ENCODE measurements around the gene CRB3.

Gene CRB3

DNA sequence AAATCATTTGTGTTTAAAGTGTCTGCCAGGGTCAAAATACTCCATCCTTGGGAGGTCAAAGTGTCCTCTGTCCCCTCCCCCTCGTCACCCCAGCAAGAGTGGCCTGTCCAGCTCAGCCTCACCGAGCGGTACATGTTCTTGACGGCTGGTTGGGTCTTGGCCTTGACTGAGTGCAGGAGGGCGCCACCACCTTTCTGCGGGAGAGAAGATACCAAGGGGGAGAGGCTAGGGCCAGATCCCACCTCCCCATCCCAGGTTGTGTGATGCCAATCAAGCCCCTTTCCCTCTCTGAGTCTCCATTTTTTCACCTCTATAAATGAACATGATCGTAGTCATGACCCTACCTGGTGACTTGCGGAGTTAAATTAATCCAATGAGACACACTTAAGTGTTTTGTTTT is 6.1 kb downstream of the CRB3 start:
- H3K4me3 ChIP-seq (ENCODE audit: low read depth, low read length) = no peak overlapping the region
- peaks cover 18% of the 10 kb centered on the region for H3K27me3 ChIP-seq (ENCODE audit: control insufficient read depth, insufficient read depth, low read length)
- peaks cover 11% of the 10 kb centered on the region; the same call in 1 of the 2 replicates for H3K4me1 ChIP-seq (ENCODE audit: control insufficient read depth, insufficient read depth, low read length)
- no peak overlapping the region for H3K27ac ChIP-seq (ENCODE audit: low read depth, low read length)
- no peak overlapping the region for H3K9ac ChIP-seq (ENCODE audit: low read length)
- H3K36me3 ChIP-seq (ENCODE audit: control insufficient read depth, insufficient read depth, low read length) = peaks cover 8% of the 10 kb centered on the region
- no peaks in the 10 kb centered on the region for H3K9me3 ChIP-seq (ENCODE audit: control insufficient read depth, insufficient read depth, low read depth, low read length)

GRCh38 chr19:6471076-6471475 is 7.0 kb downstream of the CRB3 start:
- peaks cover 20% of the 10 kb centered on the region for H3K27me3 ChIP-seq (ENCODE audit: control insufficient read depth, insufficient read depth, low read length)
- H3K9me3 ChIP-seq (ENCODE audit: control insufficient read depth, insufficient read depth, low read depth, low read length) = no peaks in the 10 kb centered on the region
- no peak overlapping the region for H3K9ac ChIP-seq (ENCODE audit: low read length)
- H3K27ac ChIP-seq (ENCODE audit: low read depth, low read length) = no peak overlapping the region
- H3K36me3 ChIP-seq (ENCODE audit: control insufficient read depth, insufficient read depth, low read length) = peaks cover 8% of the 10 kb centered on the region
- no peak overlapping the region for H3K4me3 ChIP-seq (ENCODE audit: low read depth, low read length)
- peaks cover 14% of the 10 kb centered on the region; the same call in 1 of the 2 replicates for H3K4me1 ChIP-seq (ENCODE audit: control insufficient read depth, insufficient read depth, low read length)

DNA sequence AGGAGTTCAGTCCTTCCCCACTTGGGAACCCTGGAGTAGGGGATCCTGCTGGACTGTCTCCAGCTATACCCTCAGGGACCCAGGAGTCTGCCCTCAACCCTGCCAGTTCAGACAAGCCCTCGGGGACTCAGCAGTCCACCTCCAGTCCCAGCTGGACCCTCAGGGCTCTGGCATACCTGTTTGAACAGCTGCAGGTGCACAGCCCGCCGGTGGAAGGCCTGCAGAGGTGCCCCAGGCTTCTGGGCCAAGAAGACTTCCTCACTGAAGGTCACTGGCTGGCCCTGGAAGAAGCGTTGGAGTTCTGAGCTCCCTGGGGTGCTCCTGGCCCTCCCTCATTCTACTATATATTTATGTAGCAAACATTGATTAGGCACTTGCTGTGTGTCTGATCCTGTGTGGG is 8.6 kb downstream of the CRB3 start:
- Histone ChIP-seq H3K4me3 (ENCODE audit: low read depth, low read length) (no peak overlapping the region), H3K9ac (ENCODE audit: low read length) (no peak overlapping the region), H3K27me3 (ENCODE audit: control insufficient read depth, insufficient read depth, low read length) (peaks cover 20% of the 10 kb centered on the region), H3K9me3 (ENCODE audit: control insufficient read depth, insufficient read depth, low read depth, low read length) (no peaks in the 10 kb centered on the region), H3K27ac (ENCODE audit: low read depth, low read length) (no peak overlapping the region), H3K36me3 (ENCODE audit: control insufficient read depth, insufficient read depth, low read length) (peaks cover 2% of the 10 kb centered on the region; the same call in 1 of the 2 replicates), H3K4me1 (ENCODE audit: control insufficient read depth, insufficient read depth, low read length) (peaks cover 16% of the 10 kb centered on the region; the same call in 1 of the 2 replicates)

GRCh38 chr19:6473647-6474046 is 9.6 kb downstream of the CRB3 start:
- H3K27ac ChIP-seq (ENCODE audit: low read depth, low read length) = no peak overlapping the region
- peaks cover 18% of the 10 kb centered on the region for H3K27me3 ChIP-seq (ENCODE audit: control insufficient read depth, insufficient read depth, low read length)

DNA sequence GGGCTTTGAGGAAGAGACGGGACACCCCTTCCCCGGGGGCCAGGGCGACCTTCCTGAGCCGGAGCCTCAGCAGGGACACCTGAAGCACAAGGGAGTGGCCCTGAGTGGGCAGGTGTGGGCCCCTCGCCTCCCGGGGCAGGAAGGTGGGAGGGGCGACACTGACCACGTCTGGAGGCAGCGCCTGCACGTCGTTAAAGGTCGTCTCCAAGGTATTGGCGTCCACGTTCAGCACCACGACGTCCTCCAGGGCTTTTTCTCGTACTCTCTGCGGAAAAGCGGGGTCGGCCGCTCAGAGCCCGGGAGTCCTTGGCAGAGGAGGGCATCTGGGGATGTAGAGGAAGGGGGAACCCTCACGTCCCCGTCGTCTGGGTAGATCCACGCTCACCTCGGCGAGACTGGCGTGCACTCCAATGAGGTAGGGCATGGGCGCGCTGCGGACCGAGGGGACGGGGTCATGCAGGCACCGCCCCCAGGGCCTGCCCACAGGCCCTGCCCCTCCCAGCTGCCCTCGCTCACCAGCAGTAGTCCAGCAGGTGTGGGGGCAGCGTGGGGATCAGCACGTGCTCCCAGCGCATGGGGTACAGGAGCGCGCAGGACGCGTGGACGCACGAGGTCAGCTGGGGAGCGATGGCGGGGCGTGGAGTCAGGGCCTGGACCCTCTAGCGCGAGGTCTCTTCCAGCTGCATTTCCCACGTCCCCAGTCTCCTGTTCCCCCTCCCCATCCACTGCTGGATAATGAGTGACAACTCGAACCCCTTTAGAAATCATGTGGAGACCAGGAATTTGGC is 11.4 kb downstream of the CRB3 start:
- no peaks in the 10 kb centered on the region for H3K36me3 ChIP-seq (ENCODE audit: control insufficient read depth, insufficient read depth, low read length)
- peaks cover 21% of the 10 kb centered on the region; the same call in 1 of the 2 replicates for H3K4me1 ChIP-seq (ENCODE audit: control insufficient read depth, insufficient read depth, low read length)
- no peaks in the 10 kb centered on the region for H3K9me3 ChIP-seq (ENCODE audit: control insufficient read depth, insufficient read depth, low read depth, low read length)
- H3K4me3 ChIP-seq (ENCODE audit: low read depth, low read length) = peak overlapping the region; percentile 77
- peaks cover 18% of the 10 kb centered on the region for H3K27me3 ChIP-seq (ENCODE audit: control insufficient read depth, insufficient read depth, low read length)
- H3K9ac ChIP-seq (ENCODE audit: low read length) = peak overlapping the region; percentile 11
- H3K27ac ChIP-seq (ENCODE audit: low read depth, low read length) = no peak overlapping the region

More at GRCh38 chr19:6473647-6474046, 9.6 kb downstream of the CRB3 start:
- H3K4me3 ChIP-seq (ENCODE audit: low read depth, low read length) = no peak overlapping the region
- no peak overlapping the region for H3K9ac ChIP-seq (ENCODE audit: low read length)
- no peaks in the 10 kb centered on the region for H3K9me3 ChIP-seq (ENCODE audit: control insufficient read depth, insufficient read depth, low read depth, low read length)
- peaks cover 12% of the 10 kb centered on the region; the same call in 1 of the 2 replicates for H3K4me1 ChIP-seq (ENCODE audit: control insufficient read depth, insufficient read depth, low read length)
- H3K36me3 ChIP-seq (ENCODE audit: control insufficient read depth, insufficient read depth, low read length) = no peaks in the 10 kb centered on the region

DNA sequence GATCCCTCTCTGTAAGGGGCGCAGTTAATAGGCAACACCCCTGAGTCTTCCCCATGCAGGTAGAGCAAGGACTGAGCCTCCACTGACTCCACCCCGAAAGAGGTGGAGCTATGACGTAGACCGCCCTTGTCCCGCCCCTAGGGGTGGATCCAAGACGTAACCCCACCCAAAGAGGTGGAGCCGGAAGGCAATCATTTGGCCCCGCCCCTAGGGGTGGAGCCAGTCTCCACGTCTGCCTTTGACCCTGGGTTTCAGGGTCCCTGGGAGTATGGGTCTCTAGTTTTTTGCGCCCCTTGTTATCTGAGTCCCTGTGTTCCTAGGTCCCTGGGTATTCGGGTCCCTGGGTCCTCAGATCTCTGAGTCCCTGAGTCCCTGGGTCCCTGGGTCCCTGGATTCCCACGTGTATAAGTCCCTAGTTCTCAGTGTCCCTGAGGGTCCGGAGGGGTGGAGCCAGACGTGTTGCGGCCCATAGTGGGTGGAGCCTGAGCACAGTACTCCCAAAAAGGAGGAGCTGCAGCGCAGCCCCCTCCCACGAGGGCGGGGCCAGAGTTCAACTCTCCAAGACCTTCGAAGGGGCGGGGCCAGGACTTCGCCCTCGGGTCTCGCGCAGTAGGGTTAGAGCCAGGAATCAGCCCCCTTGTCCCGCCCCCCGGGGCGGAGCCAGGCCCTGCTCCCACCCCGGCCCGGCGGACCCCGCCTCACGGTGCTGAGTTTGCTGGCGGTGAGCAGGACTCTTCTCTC is 12.3 kb downstream of the CRB3 start:
- peak overlapping the region; percentile 77 for H3K4me3 ChIP-seq (ENCODE audit: low read depth, low read length)
- no peak overlapping the region for H3K27ac ChIP-seq (ENCODE audit: low read depth, low read length)
- peak overlapping the region; percentile 11 for H3K9ac ChIP-seq (ENCODE audit: low read length)

DNA sequence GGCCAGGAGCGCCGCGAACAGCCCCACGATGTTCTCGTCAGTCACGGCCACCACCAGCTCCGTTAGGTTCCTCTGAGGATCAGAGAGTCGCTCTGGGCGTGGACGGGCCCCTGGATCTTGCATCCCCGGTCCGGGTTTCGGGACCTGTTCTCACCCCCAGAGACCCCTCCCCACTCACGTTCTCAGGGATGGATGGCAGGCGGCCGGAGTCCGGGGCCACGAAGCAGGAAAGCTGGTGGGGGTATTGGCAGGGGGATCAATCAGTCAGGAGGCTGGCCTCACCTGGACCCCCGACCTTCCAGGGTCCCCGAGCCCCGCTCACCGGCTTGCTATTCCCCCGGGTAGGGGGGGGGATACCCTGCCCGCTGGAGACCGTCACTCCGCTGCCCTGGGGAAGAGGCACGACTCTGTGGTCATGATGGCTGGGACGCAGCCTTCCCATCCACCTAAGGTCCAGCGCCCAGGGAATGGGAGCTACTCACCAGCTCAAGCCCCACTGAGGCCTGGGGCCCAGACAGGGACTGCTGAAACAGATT is 12.9 kb downstream of the CRB3 start:
- Histone ChIP-seq H3K36me3 (ENCODE audit: control insufficient read depth, insufficient read depth, low read length) (no peaks in the 10 kb centered on the region), H3K9me3 (ENCODE audit: control insufficient read depth, insufficient read depth, low read depth, low read length) (no peaks in the 10 kb centered on the region), H3K4me3 (ENCODE audit: low read depth, low read length) (peak overlapping the region; percentile 69), H3K27me3 (ENCODE audit: control insufficient read depth, insufficient read depth, low read length) (peaks cover 18% of the 10 kb centered on the region), H3K9ac (ENCODE audit: low read length) (no peak overlapping the region), H3K4me1 (ENCODE audit: control insufficient read depth, insufficient read depth, low read length) (peaks cover 24% of the 10 kb centered on the region), H3K27ac (ENCODE audit: low read depth, low read length) (no peak overlapping the region)

More for the DNA sequence above, 12.3 kb downstream of the CRB3 start:
- Histone ChIP-seq H3K27me3 (ENCODE audit: control insufficient read depth, insufficient read depth, low read length) (peaks cover 18% of the 10 kb centered on the region), H3K36me3 (ENCODE audit: control insufficient read depth, insufficient read depth, low read length) (no peaks in the 10 kb centered on the region), H3K9me3 (ENCODE audit: control insufficient read depth, insufficient read depth, low read depth, low read length) (no peaks in the 10 kb centered on the region), H3K4me1 (ENCODE audit: control insufficient read depth, insufficient read depth, low read length) (peaks cover 20% of the 10 kb centered on the region)

DNA sequence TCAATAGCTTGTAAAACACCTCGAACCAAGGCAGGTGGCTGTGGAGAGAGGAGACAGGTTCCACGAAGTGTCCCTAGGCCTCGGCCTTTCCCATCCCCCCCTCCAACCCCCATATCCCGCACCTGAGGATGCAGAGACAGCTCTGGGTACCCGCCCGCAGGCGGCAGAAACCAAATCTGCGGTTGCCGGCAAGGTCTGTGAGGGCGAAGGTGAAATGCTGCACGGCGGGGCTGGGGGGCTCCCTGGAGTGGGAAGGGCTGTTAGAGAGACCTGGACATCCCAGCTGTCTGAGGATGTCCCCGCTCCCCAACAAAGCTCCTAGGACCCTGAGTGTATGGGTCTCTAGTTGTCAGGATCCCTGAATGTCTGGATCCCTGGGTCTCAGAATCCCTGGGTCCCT is 14.7 kb downstream of the CRB3 start:
- Histone ChIP-seq H3K4me1 (ENCODE audit: control insufficient read depth, insufficient read depth, low read length) (peaks cover 24% of the 10 kb centered on the region), H3K36me3 (ENCODE audit: control insufficient read depth, insufficient read depth, low read length) (no peaks in the 10 kb centered on the region), H3K9ac (ENCODE audit: low read length) (no peak overlapping the region), H3K4me3 (ENCODE audit: low read depth, low read length) (no peak overlapping the region), H3K27ac (ENCODE audit: low read depth, low read length) (no peak overlapping the region), H3K9me3 (ENCODE audit: control insufficient read depth, insufficient read depth, low read depth, low read length) (no peaks in the 10 kb centered on the region), H3K27me3 (ENCODE audit: control insufficient read depth, insufficient read depth, low read length) (peaks cover 18% of the 10 kb centered on the region)

GRCh38 chr19:6479836-6480398 is 15.8 kb downstream of the CRB3 start:
- no peak overlapping the region for H3K9ac ChIP-seq (ENCODE audit: low read length)
- no peak overlapping the region for H3K4me3 ChIP-seq (ENCODE audit: low read depth, low read length)

DNA sequence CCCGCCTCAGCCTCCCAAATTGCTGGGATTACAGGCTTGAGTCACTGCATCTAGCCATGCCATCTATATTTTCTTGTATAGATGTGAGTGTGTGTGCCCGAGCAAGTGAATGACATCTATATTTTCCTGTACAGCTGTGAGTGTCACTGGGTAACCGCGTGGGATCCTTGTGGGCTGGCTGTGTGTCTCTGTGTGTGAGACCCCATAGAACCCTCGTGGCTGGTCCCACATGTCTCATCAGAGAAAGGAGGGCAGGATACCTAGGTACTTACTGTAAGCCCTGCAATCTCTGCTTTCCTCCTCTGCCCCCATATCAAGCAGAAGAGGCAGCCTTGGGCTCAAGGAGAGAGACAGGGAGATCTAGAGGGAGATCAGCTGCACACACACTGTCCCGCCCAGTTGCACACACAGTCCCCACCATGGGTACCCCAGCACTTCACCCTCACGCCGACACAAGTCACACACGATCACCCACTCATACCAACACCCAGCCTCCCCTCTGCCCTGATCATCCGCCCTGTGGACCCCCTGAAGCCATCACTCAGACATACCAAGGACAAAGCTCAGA is 16.9 kb downstream of the CRB3 start:
- Histone ChIP-seq H3K27me3 (ENCODE audit: control insufficient read depth, insufficient read depth, low read length) (0 out of 2 replicates have a peak, but pooled peaks cover under 1% of the 10 kb centered on the region), H3K9me3 (ENCODE audit: control insufficient read depth, insufficient read depth, low read depth, low read length) (no peaks in the 10 kb centered on the region), H3K4me3 (ENCODE audit: low read depth, low read length) (no peak overlapping the region), H3K9ac (ENCODE audit: low read length) (no peak overlapping the region), H3K4me1 (ENCODE audit: control insufficient read depth, insufficient read depth, low read length) (peaks cover 19% of the 10 kb centered on the region), H3K36me3 (ENCODE audit: control insufficient read depth, insufficient read depth, low read length) (no peaks in the 10 kb centered on the region), H3K27ac (ENCODE audit: low read depth, low read length) (no peak overlapping the region)

More at GRCh38 chr19:6479836-6480398, 15.8 kb downstream of the CRB3 start:
- H3K27ac ChIP-seq (ENCODE audit: low read depth, low read length) = no peak overlapping the region
- no peaks in the 10 kb centered on the region for H3K36me3 ChIP-seq (ENCODE audit: control insufficient read depth, insufficient read depth, low read length)
- peaks cover 11% of the 10 kb centered on the region for H3K27me3 ChIP-seq (ENCODE audit: control insufficient read depth, insufficient read depth, low read length)
- peaks cover 24% of the 10 kb centered on the region for H3K4me1 ChIP-seq (ENCODE audit: control insufficient read depth, insufficient read depth, low read length)
- H3K9me3 ChIP-seq (ENCODE audit: control insufficient read depth, insufficient read depth, low read depth, low read length) = no peaks in the 10 kb centered on the region

Data from HUES6 (cell line).